Common myeloid progenitor, CD34-positive (primary cell): ENCODE results near the gene GRID2.

Experiments
- CTCF ChIA-PET: fragments of 350-600 bp; sonication (Branson Sonifier 250); formaldehyde crosslinking; loops from one replicate; lab custom pipeline; 2021; ENCODE audit warnings: antibody characterized with exemption; lab: Charles Lee
- POLR2A ChIA-PET: fragments of 350-600 bp; sonication (Branson Sonifier 250); formaldehyde crosslinking; loops from one replicate; lab custom pipeline; 2021; ENCODE audit warnings: antibody characterized with exemption; lab: Charles Lee
- DNase-seq, 3 donors: peaks; one replicate each; pipeline versions ENCODE4 v3.0.0 to v3.0.0-alpha.2; 2013
- H3K27ac ChIP-seq, 2 experiments: 1 replicate in 1 of 2; 2 replicates in 1 of 2; pipeline ENCODE4 v1.7.0; 2013; ENCODE audit warnings: inconsistent platforms in 2 of 2, low read length in 2 of 2, mild to moderate bottlenecking in 2 of 2, low read depth in 1 of 2, moderate library complexity in 1 of 2; ENCODE audit not compliant: severe bottlenecking in 2 of 2, insufficient read depth in 1 of 2, poor library complexity in 1 of 2
- H3K27me3 ChIP-seq, 5 experiments: replicated peaks in 2 of 5; 1 replicate in 3 of 5; 2 replicates in 2 of 5; pipeline versions ENCODE4 v1.6.1 to v1.7.0; 2013; ENCODE audit warnings: low read length in 4 of 5, mild to moderate bottlenecking in 2 of 5, moderate library complexity in 2 of 5, inconsistent platforms in 1 of 5; ENCODE audit not compliant: insufficient read depth in 5 of 5, control insufficient read depth in 4 of 5
- H3K36me3 ChIP-seq, 4 experiments: 1 replicate in 2 of 4; 2 replicates in 2 of 4; pipeline versions ENCODE4 v1.6.1 to v1.7.0; 2013; ENCODE audit warnings: low read length in 3 of 4, control low read depth in 1 of 4, mild to moderate bottlenecking in 1 of 4; ENCODE audit not compliant: control insufficient read depth in 4 of 4, insufficient read depth in 4 of 4
- H3K4me1 ChIP-seq, 4 experiments: 1 replicate in 3 of 4; 2 replicates in 1 of 4; pipeline versions ENCODE4 v1.6.1 to v1.7.1; 2013; ENCODE audit warnings: low read length in 3 of 4, mild to moderate bottlenecking in 3 of 4, control low read depth in 1 of 4, inconsistent platforms in 1 of 4, moderate library complexity in 1 of 4; ENCODE audit not compliant: control insufficient read depth in 4 of 4, insufficient read depth in 4 of 4; ENCODE audit errors: control extremely low read depth in 1 of 4
- H3K4me3 ChIP-seq, 7 experiments: 1 replicate in 4 of 7; 2 replicates in 3 of 7; pipeline versions ENCODE4 v1.5.1 to v1.7.0; 2013; ENCODE audit warnings: mild to moderate bottlenecking in 7 of 7, low read length in 6 of 7, moderate library complexity in 6 of 7, inconsistent platforms in 2 of 7, low read depth in 2 of 7, control low read depth in 1 of 7; ENCODE audit not compliant: insufficient read depth in 4 of 7, control insufficient read depth in 1 of 7; ENCODE audit errors: extremely low read depth in 1 of 7
- H3K9me3 ChIP-seq, 5 experiments: 1 replicate in 4 of 5; 2 replicates in 1 of 5; pipeline versions ENCODE4 v1.6.1 to v1.7.1; 2013; ENCODE audit warnings: low read length in 4 of 5, mild to moderate bottlenecking in 2 of 5, inconsistent platforms in 1 of 5, low read depth in 1 of 5, moderate library complexity in 1 of 5; ENCODE audit not compliant: control insufficient read depth in 4 of 5, insufficient read depth in 2 of 5; ENCODE audit errors: control extremely low read depth in 1 of 5
- WGBS: methylation state at CpG from one replicate; pipeline ENCODE4 v1.1.5; 2013; ENCODE audit not compliant: insufficient coverage; 5-methylcytosine and 5-hydroxymethylcytosine counted together

The GRID2 gene

GRCh38 chr4:93802045-93802444, 1498.3 kb downstream of the GRID2 start:
- H3K9me3 ChIP-seq: no peaks in the 10 kb centered on the region
- ChIA-PET CTCF (no interaction called here), POLR2A (no interaction called here)
- peaks cover 0 to 3% (median 0%) of the 10 kb centered on the region in 5 experiments for H3K27me3 ChIP-seq
- H3K36me3 ChIP-seq: no peaks in the 10 kb centered on the region
- no peak overlapping the region for H3K4me3 ChIP-seq
- H3K27ac ChIP-seq: no peak overlapping the region
- no peak for DNase-seq
- WGBS: no CpG with 5 or more reads among the region's 4 CpGs
- no peaks in the 10 kb centered on the region for H3K4me1 ChIP-seq

GRCh38 chr4:93809773-93810172, 1506.0 kb downstream of the GRID2 start:
- no peak overlapping the region for H3K27ac ChIP-seq
- no peak overlapping the region for H3K4me3 ChIP-seq
- peaks cover 0 to 6% (median 2%) of the 10 kb centered on the region in 4 experiments for H3K4me1 ChIP-seq
- no peaks in the 10 kb centered on the region for H3K36me3 ChIP-seq
- peaks cover 0 to 3% (median 0%) of the 10 kb centered on the region in 5 experiments for H3K9me3 ChIP-seq
- no peaks in the 10 kb centered on the region for H3K27me3 ChIP-seq
- CTCF ChIA-PET: no interaction called here
- POLR2A ChIA-PET: no interaction called here
- WGBS: 100% methylated on average over 4 of the region's 4 CpGs
- DNase-seq: no peak

GRCh38 chr4:93810340-93810992, 1506.7 kb downstream of the GRID2 start:
- ChIA-PET POLR2A (no interaction called here), CTCF (no interaction called here)
- H3K27ac ChIP-seq: no peak overlapping the region
- H3K4me3 ChIP-seq: no peak overlapping the region
- DNase-seq: no peak
- H3K4me1 ChIP-seq: peaks cover 0 to 13% (median 4%) of the 10 kb centered on the region in 4 experiments
- no peaks in the 10 kb centered on the region for H3K36me3 ChIP-seq
- WGBS: 100% methylated on average over 2 of the region's 5 CpGs
- H3K27me3 ChIP-seq: no peaks in the 10 kb centered on the region
- H3K9me3 ChIP-seq: peaks cover 0 to 3% (median 0%) of the 10 kb centered on the region in 5 experiments

GRCh38 chr4:93813092-93813491, 1509.3 kb downstream of the GRID2 start:
- Histone ChIP-seq H3K4me1 (peaks cover 0 to 13% (median 4%) of the 10 kb centered on the region in 4 experiments), H3K27me3 (no peaks in the 10 kb centered on the region), H3K9me3 (peaks cover 0 to 3% (median 0%) of the 10 kb centered on the region in 5 experiments), H3K27ac (no peak overlapping the region), H3K4me3 (no peak overlapping the region), H3K36me3 (no peaks in the 10 kb centered on the region)
- ChIA-PET CTCF (no interaction called here), POLR2A (no interaction called here)
- no peak for DNase-seq
- no CpG with 5 or more reads among the region's 2 CpGs for WGBS

GRCh38 chr4:93814141-93814540, 1510.4 kb downstream of the GRID2 start:
- peaks cover 0 to 13% (median 4%) of the 10 kb centered on the region in 4 experiments for H3K4me1 ChIP-seq
- H3K4me3 ChIP-seq: peak overlapping the region in 1 of 7 experiments; percentile 1
- no peak overlapping the region for H3K27ac ChIP-seq
- H3K9me3 ChIP-seq: peaks cover 0 to 3% (median 0%) of the 10 kb centered on the region in 5 experiments
- H3K27me3 ChIP-seq: no peaks in the 10 kb centered on the region
- ChIA-PET POLR2A (no interaction called here), CTCF (no interaction called here)
- no peaks in the 10 kb centered on the region for H3K36me3 ChIP-seq
- no peak for DNase-seq
- WGBS: 98% methylated on average over 3 of the region's 3 CpGs

GRCh38 chr4:93814722-93815121, 1511.0 kb downstream of the GRID2 start:
- H3K27me3 ChIP-seq: no peaks in the 10 kb centered on the region
- peaks cover 0 to 13% (median 4%) of the 10 kb centered on the region in 4 experiments for H3K4me1 ChIP-seq
- 100% methylated on average over 1 of the region's 4 CpGs for WGBS
- H3K36me3 ChIP-seq: no peaks in the 10 kb centered on the region
- no peak overlapping the region for H3K27ac ChIP-seq
- ChIA-PET POLR2A (no interaction called here), CTCF (no interaction called here)
- peak overlapping the region in 1 of 7 experiments; percentile 1 for H3K4me3 ChIP-seq
- DNase-seq: peak; percentile 58 to 88 (median 86)
- H3K9me3 ChIP-seq: peaks cover 0 to 3% (median 0%) of the 10 kb centered on the region in 5 experiments
